K562 (cell line): ENCODE data around the gene TSSK6. TPM values are rescaled to one million over a fixed set of nuclear protein-coding genes. Genes with fewer than 3 reads are reported as not detected.

Experiments
- ATAC-seq: fragments of 200-7000 bp; cut with Tn5 transposase; 3 replicates; pipeline ENCODE4 v1.9.1; 2020; ENCODE audit warnings: moderate library complexity
- BruUV-seq: library from RNA; stranded (reverse); fragments of 400-500 nt; replicated peaks from 2 replicates; lab custom pipeline; 2021; lab: Mats Ljungman, UMichigan
- CTCF ChIA-PET: fragments of 300-600 bp; formaldehyde crosslinking; extraction: SDS; loops from one replicate; lab custom pipeline; 2021; ENCODE audit warnings: low intra/inter-chr PET ratio; lab: Yijun Ruan, JAX
- POLR2A ChIA-PET: fragments of 300-600, 350-650 bp; sonication (Branson Sonifier 250); formaldehyde crosslinking; extraction: SDS; loops from one replicate; lab custom pipeline; 2021; ENCODE audit warnings: antibody characterized with exemption, inconsistent platforms; lab: Yijun Ruan, JAX
- DNase-seq, 4 experiments: peaks; one replicate each; pipeline versions ENCODE4 v3.0.0 to v3.0.0-alpha.2; 2011 to 2018; ENCODE audit warnings: low spot score in 3 of 4, mixed read lengths in 3 of 4; ENCODE audit errors: extremely low read depth in 1 of 4
- FAIRE-seq: peaks from 2 replicates; lab custom pipeline; 2011; peaks lifted over from hg19 to GRCh38; lab: Jason Lieb, UNC
- H2AFZ ChIP-seq: 2 replicates; pipeline ENCODE4 v1.6.0; 2011; ENCODE audit warnings: low read depth, low read length, control low read depth, inconsistent platforms
- H3K27ac ChIP-seq: fragments of 200-600 bp; 3 replicates; pipeline ENCODE4 v1.8.0; 2011; ENCODE audit warnings: low read depth, mild to moderate bottlenecking, control low read depth, inconsistent platforms, low read length, moderate library complexity, mixed read lengths; ENCODE audit errors: extremely low read depth
- H3K27me3 ChIP-seq, 2 experiments: fragments of 300-600 bp in 1 of 2; 2 replicates in 1 of 2; 3 replicates in 1 of 2; pipeline versions ENCODE4 v1.6.0 to v1.8.0; 2011; ENCODE audit warnings: inconsistent platforms in 2 of 2, low read length in 2 of 2, mild to moderate bottlenecking in 1 of 2, mixed read lengths in 1 of 2, moderate library complexity in 1 of 2; ENCODE audit not compliant: control insufficient read depth in 2 of 2, insufficient read depth in 2 of 2
- H3K36me3 ChIP-seq: fragments of 300-600 bp; 3 replicates; pipeline ENCODE4 v1.8.0; 2011; ENCODE audit warnings: mild to moderate bottlenecking, low read length, inconsistent platforms; ENCODE audit not compliant: control insufficient read depth, insufficient read depth
- H3K4me1 ChIP-seq, 2 experiments: fragments of 200-600 bp in 1 of 2; replicated peaks in 1 of 2; 2 replicates in 1 of 2; 3 replicates in 1 of 2; pipeline versions ENCODE4 v1.5.1 to v1.8.0; 2011; ENCODE audit warnings: inconsistent platforms in 2 of 2, low read length in 2 of 2, mild to moderate bottlenecking in 1 of 2, mixed read lengths in 1 of 2, moderate library complexity in 1 of 2; ENCODE audit not compliant: control insufficient read depth in 2 of 2, insufficient read depth in 2 of 2
- H3K4me2 ChIP-seq: 2 replicates; pipeline ENCODE4 v1.6.1; 2011; ENCODE audit warnings: low read length, control low read depth, inconsistent platforms, mixed read lengths; ENCODE audit not compliant: insufficient read depth
- H3K4me3 ChIP-seq: fragments of 200-600 bp; sonication (generic), shearing (Covaris generic); 2 replicates; pipeline ENCODE4 v1.5.1; 2016; ENCODE audit warnings: control low read depth, inconsistent platforms
- H3K79me2 ChIP-seq: fragments of 200-600 bp; 3 replicates; pipeline ENCODE4 v1.8.0; 2011; ENCODE audit warnings: low read length, inconsistent platforms; ENCODE audit not compliant: control insufficient read depth, insufficient read depth
- H3K9ac ChIP-seq, 2 experiments: 2 replicates each; pipeline versions ENCODE4 v1.6.0 to v1.6.1; 2011; ENCODE audit warnings: low read depth in 2 of 2, low read length in 2 of 2, control low read depth in 1 of 2, inconsistent platforms in 1 of 2, mild to moderate bottlenecking in 1 of 2, mixed read lengths in 1 of 2; ENCODE audit not compliant: insufficient read depth in 1 of 2
- H3K9me1 ChIP-seq: one replicate; pipeline ENCODE4 v1.6.0; 2011; ENCODE audit warnings: inconsistent platforms, mild to moderate bottlenecking, low read length, moderate library complexity; ENCODE audit not compliant: control insufficient read depth, insufficient read depth
- H3K9me3 ChIP-seq: replicated peaks from 2 replicates; pipeline ENCODE4 v1.5.1; 2011; ENCODE audit warnings: low read depth, low read length, inconsistent platforms; ENCODE audit not compliant: control insufficient read depth, insufficient read depth
- H4K20me1 ChIP-seq: replicated peaks from 2 replicates; pipeline ENCODE4 v1.6.1; 2011; ENCODE audit warnings: low read length, inconsistent platforms, mixed read lengths; ENCODE audit not compliant: control insufficient read depth, insufficient read depth
- FOXJ2 ChIP-seq: fragments of 200-800 bp; sonication (Bioruptor generic); IDR thresholded peaks from 2 replicates; pipeline ENCODE4 v1.6.1; 2016; ENCODE audit warnings: missing genetic modification characterization, missing compliant biosample characterization
- POLR2G ChIP-seq: fragments of 200-400 bp; formaldehyde crosslinking; IDR thresholded peaks from 2 replicates; pipeline ENCODE4 v1.6.1; 2017; ENCODE audit warnings: low read depth, mild to moderate bottlenecking, antibody characterized with exemption, low read length, moderate library complexity
- RBM22 ChIP-seq: fragments of 200-400 bp; formaldehyde crosslinking; IDR thresholded peaks from 2 replicates; pipeline ENCODE4 v1.6.1; 2018; ENCODE audit warnings: low read length, low read depth; ENCODE audit not compliant: poor library complexity, severe bottlenecking
- ZNF12 ChIP-seq: sonication (generic); formaldehyde crosslinking; IDR thresholded peaks from 2 replicates; pipeline ENCODE4 v1.4.0; 2020; ENCODE audit warnings: mild to moderate bottlenecking, missing genetic modification reagents
- WGBS: fragments of 100-300 bp; shearing (Covaris generic); methylation state at CpG from one replicate; pipeline ENCODE4 v1.1.6; 2016; ENCODE audit warnings: low coverage, mixed read lengths; ENCODE audit not compliant: insufficient coverage; ENCODE audit errors: missing lambda C conversion rate; 5-methylcytosine and 5-hydroxymethylcytosine counted together
- in situ Hi-C: fragments of 300-500 bp; cut with MboI; formaldehyde crosslinking; loops from 4 replicates; pipeline ENCODE4 v1.15.0; 2018; ENCODE audit warnings: inconsistent platforms, mixed read lengths
- intact Hi-C: fragments of 100-400 bp; cut with micrococcal nuclease; formaldehyde crosslinking; loops from 2 replicates; pipeline ENCODE4 v1.14.2; 2022
- polyA plus RNA-seq, 8 experiments: library from polyadenylated mRNA; depleted of rRNA in 4 of 8; stranded (reverse) in 5 of 8; unstranded in 3 of 8; fragments of >200 nt; fragmentation: Nextera tagmentation in 2 of 8; fragmentation: Illumina TruSeq in 1 of 8; extraction: Ambion mirVana in 2 of 8; extraction: Trizol in 1 of 8; gene quantifications; 2 replicates each; pipeline versions ENCODE4 v1.2.1 to v1.2.3, GENCODE V29; 2011 to 2014; ENCODE audit warnings: inconsistent platforms in 1 of 8, missing spikeins in 1 of 8
- total RNA-seq, 7 experiments: library from RNA; depleted of rRNA in 6 of 7; stranded (reverse); fragments of >200 nt in 6 of 7; fragmentation: Illumina TruSeq in 2 of 7; extraction: Trizol in 2 of 7; gene quantifications; 2 replicates each; pipeline versions ENCODE4 v1.2.1 to v1.2.3, GENCODE V29; 2011 to 2021; ENCODE audit warnings: low replicate concordance in 1 of 7
- TF ChIP-seq, protein P1 (sequence below): sonication (generic); formaldehyde crosslinking; IDR thresholded peaks from 2 replicates; pipeline ENCODE4 v1.9.0; 2022; ENCODE audit warnings: mild to moderate bottlenecking, missing genetic modification reagents

The TSSK6 gene
- total and polyA plus RNA-seq, 9 of the 15 experiments (the other 6 are each of a cell fraction or from before 2014, with no cell fraction given), result 0.21 to 2.6 (median 1.5) TPM; not detected in 3

- WGBS, result 96% methylated on average over 23 of the region's 30 CpGs
- no peaks in the 10 kb centered on the region for H3K9me1 ChIP-seq
- peaks cover 16% of the 10 kb centered on the region for H4K20me1 ChIP-seq
- no peak for TF ChIP-seq ZNF12 (CRISPR knock-in tag)
- TF ChIP-seq FOXJ2, result no peak
- TF ChIP-seq, protein P1, sequence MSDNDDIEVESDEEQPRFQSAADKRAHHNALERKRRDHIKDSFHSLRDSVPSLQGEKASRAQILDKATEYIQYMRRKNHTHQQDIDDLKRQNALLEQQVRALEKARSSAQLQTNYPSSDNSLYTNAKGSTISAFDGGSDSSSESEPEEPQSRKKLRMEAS, result peak; percentile 21; the same call in 1 of the 2 replicates
- peak; percentile 81 for TF ChIP-seq RBM22
- TF ChIP-seq POLR2G, result peak; percentile 56
- no peak overlapping the region for H2AFZ ChIP-seq
- H3K4me2 ChIP-seq, result no peak overlapping the region
- in situ Hi-C loops (no loop called here), intact Hi-C loops (no loop called here)
- H3K4me1 ChIP-seq, result peaks cover 0 to 29% of the 10 kb centered on the region in 2 experiments; a peak in 2 of 5 replicates
- H3K79me2 ChIP-seq, result peaks cover 32% of the 10 kb centered on the region
- ChIA-PET POLR2A (interaction anchor here (0.6 to 1.0 kb wide), 2 partner anchors 94 to 149 kb away, joined by 3 read pairs; no protein-coding TSS in a partner anchor), CTCF (no interaction called here)
- H3K27me3 ChIP-seq, result no peaks in the 10 kb centered on the region
- no TSS peak for BruUV-seq
- H3K4me3 ChIP-seq, result no peak overlapping the region
- H3K9ac ChIP-seq, result no peak overlapping the region
- peaks cover 97% of the 10 kb centered on the region for H3K36me3 ChIP-seq
- no peak for FAIRE-seq
- no peak overlapping the region for H3K27ac ChIP-seq
- no peak for DNase-seq
- no peak for ATAC-seq
- H3K9me3 ChIP-seq, result no peaks in the 10 kb centered on the region
Measured at GRCh38 chr19:19495614-19496603, 19.4 kb downstream of the TSSK6 start.
